Progenitor cell of endocrine pancreas (in vitro differentiated cells): ENCODE data around the gene SRPK2. TPM values are rescaled to one million over a fixed set of nuclear protein-coding genes. Genes with fewer than 3 reads are reported as not detected.

Source experiments
- DNase-seq: peaks from one replicate; pipeline ENCODE4 v3.0.0; 2021; ENCODE audit warnings: low spot score; ENCODE audit not compliant: unreplicated experiment
- H3K27ac Mint-ChIP-seq: 2 replicates; pipeline ENCODE4 v1.8.0; 2021; ENCODE audit warnings: mild to moderate bottlenecking, moderate library complexity, mixed read lengths
- H3K27me3 Mint-ChIP-seq: 2 replicates; pipeline ENCODE4 v1.8.0; 2021; ENCODE audit warnings: mixed read lengths
- H3K36me3 Mint-ChIP-seq: 2 replicates; pipeline ENCODE4 v1.8.0; 2022; ENCODE audit warnings: mixed read lengths; ENCODE audit not compliant: insufficient read depth
- H3K4me1 Mint-ChIP-seq: 2 replicates; pipeline ENCODE4 v1.8.0; 2021; ENCODE audit warnings: low read depth, mixed read lengths
- H3K4me3 Mint-ChIP-seq: 2 replicates; pipeline ENCODE4 v1.8.0; 2021; ENCODE audit warnings: low read depth, mild to moderate bottlenecking, moderate library complexity, mixed read lengths
- H3K9me3 Mint-ChIP-seq: 2 replicates; pipeline ENCODE4 v1.8.0; 2021; ENCODE audit warnings: low read depth, mixed read lengths
- CTCF ChIP-seq: fragments of 200-600 bp; sonication (generic); IDR thresholded peaks from one replicate; pipeline ENCODE4 v1.5.0; 2021; ENCODE audit warnings: antibody characterized with exemption, mild to moderate bottlenecking; ENCODE audit not compliant: unreplicated experiment
- total RNA-seq: library from RNA; stranded (reverse); gene quantifications from 2 replicates; pipeline ENCODE4 v1.2.1, GENCODE V29; 2021

The SRPK2 gene
- total RNA-seq, 1 donor from 2014 or later: 78.8 TPM

- Mint-ChIP-seq H3K4me1 (peaks cover 41% of the 10 kb centered on the region), H3K27me3 (no peaks in the 10 kb centered on the region), H3K9me3 (no peaks in the 10 kb centered on the region), H3K36me3 (peaks cover 4% of the 10 kb centered on the region), H3K27ac (peak overlapping the region; percentile 38), H3K4me3 (no peak overlapping the region)
- TF ChIP-seq CTCF: no peak
- no peak for DNase-seq
Measured at GRCh38 chr7:105279688-105280007, 109.1 kb downstream of the SRPK2 start.

DNA sequence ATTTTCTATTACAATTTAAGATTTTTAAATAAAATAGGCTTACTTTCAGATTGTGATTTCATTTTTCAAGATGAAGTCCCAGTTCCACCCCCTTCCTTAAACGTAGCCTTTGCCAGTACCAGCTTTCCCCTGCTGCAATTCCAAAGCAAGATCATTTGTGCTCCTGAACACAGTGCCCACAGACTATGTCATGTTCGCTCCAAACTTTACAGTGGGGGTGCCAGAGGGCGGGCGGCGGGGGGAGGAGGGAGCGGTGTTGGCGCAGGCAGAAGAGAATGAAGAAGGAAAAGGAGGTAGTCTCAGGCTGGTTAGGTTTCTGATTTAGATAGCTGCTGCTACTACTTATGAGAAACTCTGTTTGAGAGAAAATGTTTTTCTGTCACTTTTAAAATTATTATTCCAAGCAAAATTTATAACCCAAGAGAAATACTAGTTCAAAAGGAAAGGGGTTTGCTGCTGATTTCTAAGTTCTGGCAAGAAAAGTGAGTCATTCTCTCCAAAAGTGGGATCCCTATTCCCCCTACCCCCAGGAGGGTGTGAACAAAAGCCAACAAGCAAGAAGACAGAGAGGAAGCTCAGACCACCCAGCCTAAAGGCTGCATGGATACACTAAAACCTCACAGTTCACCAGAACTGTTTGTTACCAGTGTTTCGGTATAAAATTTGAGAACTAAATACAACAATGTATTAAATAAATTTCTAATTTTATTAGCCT is 109.6 kb downstream of the SRPK2 start:
- DNase-seq: no peak
- H3K27ac Mint-ChIP-seq: peak overlapping the region; percentile 49
- no peaks in the 10 kb centered on the region for H3K27me3 Mint-ChIP-seq
- no peaks in the 10 kb centered on the region for H3K9me3 Mint-ChIP-seq
- no peak overlapping the region for H3K4me3 Mint-ChIP-seq
- TF ChIP-seq CTCF: no peak
- peaks cover 6% of the 10 kb centered on the region for H3K36me3 Mint-ChIP-seq
- H3K4me1 Mint-ChIP-seq: peaks cover 40% of the 10 kb centered on the region

DNA sequence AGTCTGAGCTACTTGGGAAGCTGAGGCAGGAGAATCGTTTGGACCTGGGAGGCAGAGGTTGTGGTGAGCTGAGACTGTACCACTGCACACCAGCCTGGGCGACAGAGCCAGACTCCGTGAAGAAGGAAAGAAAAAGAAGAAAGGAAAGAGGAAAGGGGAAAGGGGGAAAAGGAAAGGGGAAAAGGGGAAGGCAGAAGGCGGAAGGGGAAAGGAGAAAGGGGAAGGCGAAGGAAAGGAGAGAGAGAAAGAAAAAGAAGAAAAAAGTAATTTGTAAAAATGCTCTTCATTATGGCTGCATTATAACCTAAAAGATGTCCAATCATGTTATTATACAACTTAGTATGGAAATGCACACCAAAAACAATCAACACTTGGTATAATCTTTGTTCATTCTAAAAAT is 110.2 kb downstream of the SRPK2 start:
- Mint-ChIP-seq H3K27me3 (no peaks in the 10 kb centered on the region), H3K9me3 (no peaks in the 10 kb centered on the region), H3K36me3 (peaks cover 6% of the 10 kb centered on the region), H3K4me3 (no peak overlapping the region), H3K4me1 (peaks cover 34% of the 10 kb centered on the region), H3K27ac (peak overlapping the region; percentile 52)
- no peak for DNase-seq
- TF ChIP-seq CTCF: no peak

- peaks cover 33% of the 10 kb centered on the region for H3K4me1 Mint-ChIP-seq
- no peaks in the 10 kb centered on the region for H3K27me3 Mint-ChIP-seq
- no peak overlapping the region for H3K4me3 Mint-ChIP-seq
- TF ChIP-seq CTCF: no peak
- peaks cover 6% of the 10 kb centered on the region for H3K36me3 Mint-ChIP-seq
- H3K27ac Mint-ChIP-seq: peak overlapping the region; percentile 62
- H3K9me3 Mint-ChIP-seq: no peaks in the 10 kb centered on the region
- DNase-seq: no peak
Measured at GRCh38 chr7:105277341-105277740, 111.4 kb downstream of the SRPK2 start.

DNA sequence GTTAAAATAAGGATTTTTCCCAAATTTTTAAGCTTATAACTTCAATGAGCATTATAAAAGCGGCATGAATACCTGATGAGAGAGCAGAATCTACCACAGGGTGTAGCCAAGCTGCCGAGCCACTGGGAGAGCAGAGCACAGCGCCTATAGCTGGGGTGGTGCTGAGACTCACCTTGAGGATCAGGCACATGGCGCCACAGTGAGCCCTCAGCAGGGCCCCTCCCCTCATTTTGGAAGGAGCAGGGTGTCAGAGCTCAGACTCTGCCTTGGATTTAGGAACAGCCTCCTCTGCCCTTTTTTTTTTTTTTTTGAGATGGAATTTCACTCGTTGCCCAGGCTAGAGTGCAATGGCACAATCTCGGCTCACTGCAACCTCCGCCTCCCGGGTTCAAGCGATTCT is 118.6 kb downstream of the SRPK2 start:
- H3K27me3 Mint-ChIP-seq: no peaks in the 10 kb centered on the region
- peaks cover 2% of the 10 kb centered on the region for H3K36me3 Mint-ChIP-seq
- H3K4me3 Mint-ChIP-seq: no peak overlapping the region
- no peak for TF ChIP-seq CTCF
- no peak overlapping the region for H3K27ac Mint-ChIP-seq
- H3K9me3 Mint-ChIP-seq: no peaks in the 10 kb centered on the region
- no peak for DNase-seq
- peaks cover 16% of the 10 kb centered on the region for H3K4me1 Mint-ChIP-seq
